ENCODE data around the gene MICAL2. TPM values are rescaled to one million over a fixed set of nuclear protein-coding genes. Genes with fewer than 3 reads are reported as not detected.

The MICAL2 gene
- total RNA-seq, 4 donors from 2014 or later: 24.7 to 53.7 (median 37.0) TPM

- Histone ChIP-seq H3K4me3 (no peak overlapping the region), H3K27ac (no peak overlapping the region), H3K36me3 (no peaks in the 10 kb centered on the region), H3K9me3 (no peaks in the 10 kb centered on the region), H3K4me1 (peaks cover 7 to 11% of the 10 kb centered on the region in 2 donors), H3K27me3 (no peaks in the 10 kb centered on the region)
- intact Hi-C loops (cut with DNase I; ENCODE audit: low total_unique reads): no loop called here
- ATAC-seq (no peak), DNase-seq (no peak)
- in situ Hi-C loops (cut with MboI; ENCODE audit: low sequenced_read_pairs in 4 of 4): loop anchor here in 3 of 4 donors (25.0 kb wide), 2 partner anchors 354 to 504 kb away; no protein-coding TSS in a partner anchor
- TF ChIP-seq POLR2A (IDR thresholded peaks at IDR 0.05): no peak
- no peak for TF ChIP-seq CTCF (IDR thresholded peaks at IDR 0.05 in 4 of 5, conservative IDR thresholded peaks at IDR 0.05 in 1 of 5)
These were observed 180.9 kb downstream of the MICAL2 start for GRCh38 chr11:12291313-12291712.

GRCh38 chr11:12291766-12292165 lies 181.4 kb downstream of the MICAL2 start:
- no peak for DNase-seq
- no peak for ATAC-seq
- Histone ChIP-seq H3K4me3 (no peak overlapping the region), H3K27me3 (no peaks in the 10 kb centered on the region), H3K36me3 (no peaks in the 10 kb centered on the region), H3K27ac (no peak overlapping the region), H3K4me1 (peaks cover 5 to 7% of the 10 kb centered on the region in 2 donors), H3K9me3 (no peaks in the 10 kb centered on the region)
- in situ Hi-C loops (cut with MboI; ENCODE audit: low sequenced_read_pairs in 4 of 4): loop anchor here in 3 of 4 donors (25.0 kb wide), 2 partner anchors 354 to 504 kb away; no protein-coding TSS in a partner anchor
- intact Hi-C loops (cut with DNase I; ENCODE audit: low total_unique reads): no loop called here
- TF ChIP-seq CTCF (IDR thresholded peaks at IDR 0.05 in 4 of 5, conservative IDR thresholded peaks at IDR 0.05 in 1 of 5): no peak
- no peak for TF ChIP-seq POLR2A (IDR thresholded peaks at IDR 0.05)

- DNase-seq (no peak), ATAC-seq (no peak)
- intact Hi-C loops (cut with DNase I; ENCODE audit: low total_unique reads) (no loop called here), in situ Hi-C loops (cut with MboI; ENCODE audit: low sequenced_read_pairs in 4 of 4) (loop anchor here in 3 of 4 donors (25.0 kb wide), 2 partner anchors 355 to 505 kb away; no protein-coding TSS in a partner anchor)
- Histone ChIP-seq H3K4me1 (no peaks in the 10 kb centered on the region), H3K36me3 (no peaks in the 10 kb centered on the region), H3K27ac (no peak overlapping the region), H3K27me3 (no peaks in the 10 kb centered on the region), H3K4me3 (no peak overlapping the region), H3K9me3 (no peaks in the 10 kb centered on the region)
- TF ChIP-seq POLR2A (IDR thresholded peaks at IDR 0.05): no peak
- no peak for TF ChIP-seq CTCF (IDR thresholded peaks at IDR 0.05 in 4 of 5, conservative IDR thresholded peaks at IDR 0.05 in 1 of 5)
These were observed 182.4 kb downstream of the MICAL2 start for GRCh38 chr11:12292766-12293165.

GRCh38 chr11:12293486-12293885 lies 183.1 kb downstream of the MICAL2 start:
- no peaks in the 10 kb centered on the region for H3K27me3 ChIP-seq
- H3K4me1 ChIP-seq: no peaks in the 10 kb centered on the region
- ATAC-seq: no peak
- no peak for DNase-seq
- no peaks in the 10 kb centered on the region for H3K36me3 ChIP-seq
- H3K4me3 ChIP-seq: no peak overlapping the region
- H3K27ac ChIP-seq: no peak overlapping the region
- TF ChIP-seq CTCF (IDR thresholded peaks at IDR 0.05 in 4 of 5, conservative IDR thresholded peaks at IDR 0.05 in 1 of 5) (no peak), POLR2A (IDR thresholded peaks at IDR 0.05) (no peak)
- in situ Hi-C loops (cut with MboI; ENCODE audit: low sequenced_read_pairs in 4 of 4): loop anchor here in 3 of 4 donors (25.0 kb wide), 2 partner anchors 356 to 506 kb away; no protein-coding TSS in a partner anchor
- intact Hi-C loops (cut with DNase I; ENCODE audit: low total_unique reads): no loop called here
- H3K9me3 ChIP-seq: no peaks in the 10 kb centered on the region

- no peak for ATAC-seq
- Histone ChIP-seq H3K4me3 (no peak overlapping the region), H3K36me3 (no peaks in the 10 kb centered on the region), H3K27me3 (no peaks in the 10 kb centered on the region), H3K9me3 (no peaks in the 10 kb centered on the region), H3K4me1 (no peaks in the 10 kb centered on the region), H3K27ac (no peak overlapping the region)
- in situ Hi-C loops (cut with MboI; ENCODE audit: low sequenced_read_pairs in 4 of 4): loop anchor here in 3 of 4 donors (25.0 kb wide), 2 partner anchors 357 to 507 kb away; no protein-coding TSS in a partner anchor
- TF ChIP-seq CTCF (IDR thresholded peaks at IDR 0.05 in 4 of 5, conservative IDR thresholded peaks at IDR 0.05 in 1 of 5) (no peak), POLR2A (IDR thresholded peaks at IDR 0.05) (no peak)
- intact Hi-C loops (cut with DNase I; ENCODE audit: low total_unique reads): no loop called here
- no peak for DNase-seq
These were observed 184.2 kb downstream of the MICAL2 start for GRCh38 chr11:12294613-12295012.

Measured in gastrocnemius medialis (tissue), 4 donors.